Smooth muscle cell (in vitro differentiated cells): ENCODE results near the gene CSF2. TPM values are rescaled to one million over a fixed set of nuclear protein-coding genes. Genes with fewer than 3 reads are reported as not detected.

ENCODE experiments used
- DNase-seq: peaks from one replicate; lab custom pipeline; 2025; ENCODE audit not compliant: unreplicated experiment; lab: John Stamatoyannopoulos, UW
- H2AFZ ChIP-seq: fragments of 200-600 bp; sonication (generic); 2 replicates; pipeline ENCODE4 v1.6.0; 2016; ENCODE audit warnings: antibody characterized with exemption, low read depth, mild to moderate bottlenecking
- H3F3A ChIP-seq: fragments of 200-600 bp; sonication (generic); 2 replicates; pipeline ENCODE4 v1.6.0; 2017; ENCODE audit warnings: antibody characterized with exemption, low read depth
- H3K27ac ChIP-seq: fragments of 200-600 bp; sonication (generic); 2 replicates; pipeline ENCODE4 v1.5.1; 2016; ENCODE audit warnings: low read depth, mild to moderate bottlenecking
- H3K27me3 ChIP-seq: fragments of 200-600 bp; sonication (generic); 2 replicates; pipeline ENCODE4 v1.6.1; 2016; ENCODE audit warnings: low read depth, mild to moderate bottlenecking
- H3K36me3 ChIP-seq: fragments of 200-600 bp; sonication (generic); 2 replicates; pipeline ENCODE4 v1.5.1; 2016; ENCODE audit warnings: low read depth
- H3K4me1 ChIP-seq: fragments of 200-600 bp; sonication (generic); 2 replicates; pipeline ENCODE4 v1.5.1; 2016; ENCODE audit warnings: low read depth
- H3K4me2 ChIP-seq: fragments of 200-600 bp; sonication (generic); 2 replicates; pipeline ENCODE4 v1.6.0; 2016; ENCODE audit warnings: mild to moderate bottlenecking
- H3K4me3 ChIP-seq: fragments of 200-600 bp; sonication (generic); 2 replicates; pipeline ENCODE4 v1.5.1; 2016; ENCODE audit warnings: mild to moderate bottlenecking
- H3K79me2 ChIP-seq: fragments of 200-600 bp; sonication (generic); 2 replicates; pipeline ENCODE4 v1.6.0; 2016; ENCODE audit warnings: low read depth, mild to moderate bottlenecking
- H3K9ac ChIP-seq: fragments of 200-600 bp; sonication (generic); 2 replicates; pipeline ENCODE4 v1.6.0; 2016; ENCODE audit warnings: low read depth
- H3K9me3 ChIP-seq: fragments of 200-600 bp; sonication (generic); replicated peaks from 2 replicates; pipeline ENCODE4 v1.5.1; 2016; ENCODE audit warnings: low read depth
- H4K20me1 ChIP-seq: fragments of 200-600 bp; sonication (generic); 2 replicates; pipeline ENCODE4 v1.6.0; 2016; ENCODE audit warnings: low read depth
- CTCF ChIP-seq: fragments of 200-600 bp; sonication (generic); IDR thresholded peaks from 2 replicates; pipeline ENCODE4 v1.5.1; 2017; ENCODE audit warnings: borderline replicate concordance, mild to moderate bottlenecking, antibody characterized with exemption; ENCODE audit not compliant: insufficient read depth, poor library complexity, severe bottlenecking
- WGBS: methylation state at CpG from one replicate; pipeline ENCODE4 v1.1.7; 2016; ENCODE audit warnings: low lambda C conversion rate; 5-methylcytosine and 5-hydroxymethylcytosine counted together
- polyA plus RNA-seq: library from polyadenylated mRNA; unstranded; fragments of >200 nt; fragmentation: Nextera tagmentation; extraction: Ambion mirVana; gene quantifications from 2 replicates; pipeline ENCODE4 v1.2.1, GENCODE V29; 2016
- total RNA-seq: library from RNA; depleted of rRNA; stranded (reverse); fragments of >200 nt; gene quantifications from 2 replicates; pipeline ENCODE4 v1.2.3, GENCODE V29; 2014

Gene CSF2
- total and polyA plus RNA-seq, 2 experiments from 2014 or later: not detected

GRCh38 chr5:132054031-132054696 lies 19.4 kb upstream of the CSF2 start:
- no peak overlapping the region for H3K4me2 ChIP-seq
- TF ChIP-seq CTCF: no peak
- H2AFZ ChIP-seq: no peak overlapping the region
- H3K9me3 ChIP-seq: no peaks in the 10 kb centered on the region
- no peak overlapping the region for H3K9ac ChIP-seq
- WGBS: 95% methylated on average over 10 of the region's 10 CpGs
- no peak for DNase-seq
- no peak overlapping the region for H3K27ac ChIP-seq
- H3K27me3 ChIP-seq: no peaks in the 10 kb centered on the region
- no peaks in the 10 kb centered on the region for H3F3A ChIP-seq
- H3K4me3 ChIP-seq: no peak overlapping the region
- no peaks in the 10 kb centered on the region for H3K36me3 ChIP-seq
- H3K79me2 ChIP-seq: no peaks in the 10 kb centered on the region
- H3K4me1 ChIP-seq: no peaks in the 10 kb centered on the region
- no peaks in the 10 kb centered on the region for H4K20me1 ChIP-seq

- no peak overlapping the region for H3K9ac ChIP-seq
- no peaks in the 10 kb centered on the region for H3K9me3 ChIP-seq
- H3K27me3 ChIP-seq: no peaks in the 10 kb centered on the region
- H3K79me2 ChIP-seq: no peaks in the 10 kb centered on the region
- no peak overlapping the region for H3K4me2 ChIP-seq
- no peaks in the 10 kb centered on the region for H3F3A ChIP-seq
- H3K4me1 ChIP-seq: no peaks in the 10 kb centered on the region
- DNase-seq: no peak
- H3K27ac ChIP-seq: no peak overlapping the region
- WGBS: 88% methylated on average over 9 of the region's 9 CpGs
- TF ChIP-seq CTCF: no peak
- no peak overlapping the region for H3K4me3 ChIP-seq
- H2AFZ ChIP-seq: no peak overlapping the region
- no peaks in the 10 kb centered on the region for H3K36me3 ChIP-seq
- H4K20me1 ChIP-seq: no peaks in the 10 kb centered on the region
These were observed 18.7 kb upstream of the CSF2 start for GRCh38 chr5:132054697-132055440.

GRCh38 chr5:132055441-132055807 lies 18.2 kb upstream of the CSF2 start:
- no peak for TF ChIP-seq CTCF
- no peaks in the 10 kb centered on the region for H3K36me3 ChIP-seq
- H3K4me1 ChIP-seq: no peaks in the 10 kb centered on the region
- no peaks in the 10 kb centered on the region for H3K9me3 ChIP-seq
- H3F3A ChIP-seq: no peaks in the 10 kb centered on the region
- H3K27ac ChIP-seq: no peak overlapping the region
- H3K4me2 ChIP-seq: no peak overlapping the region
- DNase-seq: no peak
- 97% methylated on average over 1 of the region's 1 CpG for WGBS
- H3K27me3 ChIP-seq: no peaks in the 10 kb centered on the region
- H3K79me2 ChIP-seq: no peaks in the 10 kb centered on the region
- H3K9ac ChIP-seq: no peak overlapping the region
- no peak overlapping the region for H2AFZ ChIP-seq
- H4K20me1 ChIP-seq: no peaks in the 10 kb centered on the region
- H3K4me3 ChIP-seq: no peak overlapping the region
